Renal pelvis (tissue), 4 donors: ENCODE data around the gene NPAS3. TPM values are rescaled to one million over a fixed set of nuclear protein-coding genes. Genes with fewer than 3 reads are reported as not detected.

Experiments used
- DNase-seq: peaks from one replicate; pipeline ENCODE4 v3.0.0-alpha.2; 2013
- polyA plus RNA-seq, 3 donors: library from polyadenylated mRNA; unstranded; fragments of 120-200 nt; gene quantifications; one replicate each; pipeline ENCODE4 v1.2.1, GENCODE V29; 2013; ENCODE audit not compliant: insufficient read length in 3 of 3

NPAS3 gene
- polyA plus RNA-seq, 3 donors, result 8.7 to 9.6 (median 9.0) TPM

DNA sequence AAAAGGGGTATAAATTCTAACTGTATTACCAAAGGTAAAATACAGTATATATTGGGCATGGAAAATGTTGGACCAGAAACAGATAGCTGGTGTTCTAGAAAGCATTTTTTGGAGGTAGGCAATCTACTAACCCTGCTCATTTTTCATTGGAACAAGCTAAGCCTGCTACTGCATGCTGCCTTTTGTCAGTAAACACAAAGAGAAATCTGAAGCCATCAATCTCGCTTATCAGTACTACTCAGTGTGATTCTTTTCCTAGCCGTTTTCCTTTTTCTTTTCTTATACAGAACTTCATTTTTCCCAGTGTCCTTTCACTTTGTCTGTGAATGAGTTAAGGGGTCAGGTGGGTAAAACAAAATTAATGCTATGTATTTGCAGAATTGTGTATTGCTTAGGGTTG lies 312.3 kb downstream of the NPAS3 start:
- no peak for DNase-seq

DNA sequence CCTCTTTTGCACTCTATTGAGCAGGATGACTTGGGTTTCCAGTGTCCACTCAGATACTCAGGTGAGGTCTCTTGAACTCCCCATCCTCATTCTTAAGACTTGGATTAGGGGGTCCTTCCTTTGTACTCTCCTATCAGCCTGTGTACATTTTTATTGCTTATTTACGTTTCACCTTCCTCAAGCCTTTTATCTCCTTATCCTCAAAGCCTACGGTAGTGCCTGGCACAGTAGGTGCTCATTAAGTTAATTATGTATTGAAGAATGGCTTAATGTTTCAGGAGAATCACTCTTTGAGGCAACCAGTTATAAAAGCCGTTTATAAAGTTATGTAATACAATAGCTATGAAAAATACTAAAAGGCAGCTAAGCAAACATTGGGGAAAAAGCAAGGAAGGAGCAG lies 315.7 kb downstream of the NPAS3 start:
- DNase-seq, result no peak

DNA sequence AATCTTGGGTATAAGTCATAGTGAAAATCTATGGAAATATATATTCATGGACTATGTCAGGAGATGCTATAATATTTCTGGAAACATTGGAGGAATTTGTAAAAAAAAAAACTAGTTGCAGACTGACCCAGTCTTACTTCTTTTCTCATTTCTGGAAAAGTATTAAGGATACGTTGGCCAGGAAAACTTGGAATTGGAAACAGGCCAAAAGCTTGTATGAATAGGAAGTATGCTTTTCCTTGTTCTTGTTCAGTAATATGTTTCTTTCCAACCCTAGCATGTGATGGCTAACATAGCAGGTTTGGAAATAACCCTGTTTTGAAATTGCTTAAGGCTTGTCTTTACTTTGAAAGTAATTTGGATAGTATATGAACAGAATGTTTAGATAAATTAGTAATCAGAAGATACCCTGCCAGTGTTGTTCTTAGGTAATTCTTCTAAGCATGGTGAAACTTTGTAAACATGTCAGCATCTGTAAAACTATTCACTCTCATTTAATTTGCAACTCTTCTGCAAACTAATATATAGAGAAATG lies 316.2 kb downstream of the NPAS3 start:
- DNase-seq, result no peak

DNA sequence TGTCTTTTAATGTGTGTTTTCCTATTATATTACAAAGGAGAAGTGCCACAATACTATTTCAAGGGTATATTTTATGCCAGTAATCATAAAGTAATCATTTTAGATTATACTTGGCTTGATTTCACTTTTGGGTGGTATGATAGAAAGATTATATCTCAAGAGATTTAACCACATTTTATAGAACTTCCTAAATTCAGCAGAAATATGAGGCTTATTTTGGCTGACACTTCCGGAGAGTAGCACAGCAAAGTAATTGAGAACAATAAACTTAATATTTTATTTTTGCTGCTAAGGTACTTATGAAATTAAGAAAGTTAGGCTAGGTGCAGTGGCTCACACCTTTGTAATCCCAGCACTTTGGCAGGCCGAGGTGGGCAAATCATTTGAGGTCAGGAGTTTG lies 319.1 kb downstream of the NPAS3 start:
- no peak for DNase-seq

DNA sequence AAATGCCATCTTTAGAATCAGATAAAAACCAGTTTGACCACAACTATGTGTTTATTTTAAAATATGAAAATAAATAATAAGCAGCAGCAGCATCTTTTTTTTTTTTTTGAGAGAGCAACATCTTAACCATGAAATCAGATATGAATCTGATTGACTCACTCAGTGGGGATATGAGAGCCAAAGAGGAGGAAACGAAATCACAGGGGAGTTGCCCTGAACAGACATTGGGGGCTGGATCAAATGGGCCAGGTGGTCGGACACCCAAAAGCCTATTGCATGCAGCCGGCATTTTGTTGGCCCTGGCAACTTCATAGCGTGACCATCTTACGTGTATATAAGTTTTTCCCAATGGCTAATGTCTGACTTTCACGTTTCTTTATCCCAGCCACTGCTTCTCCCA lies 321.1 kb downstream of the NPAS3 start:
- DNase-seq, result no peak

DNA sequence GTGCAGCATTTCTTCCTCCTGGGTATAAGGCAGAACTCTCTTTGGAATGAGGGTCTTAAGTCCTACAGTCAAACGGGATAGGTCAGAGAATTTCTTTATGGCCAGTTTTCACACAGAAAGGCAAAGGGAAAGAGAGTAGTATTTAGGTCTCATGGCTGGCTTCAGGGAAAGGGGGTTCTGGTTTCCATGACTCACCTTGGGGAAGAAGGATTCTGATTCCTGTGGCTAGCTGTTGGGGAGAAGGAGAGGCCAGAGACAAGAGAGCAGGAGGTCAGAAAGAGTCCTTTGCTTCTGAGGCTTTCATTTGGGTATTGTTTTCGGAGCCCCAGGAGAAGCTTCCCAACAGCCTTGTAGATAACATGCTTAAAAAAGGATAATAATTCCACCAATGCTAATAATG lies 332.5 kb downstream of the NPAS3 start:
- DNase-seq, result no peak

DNA sequence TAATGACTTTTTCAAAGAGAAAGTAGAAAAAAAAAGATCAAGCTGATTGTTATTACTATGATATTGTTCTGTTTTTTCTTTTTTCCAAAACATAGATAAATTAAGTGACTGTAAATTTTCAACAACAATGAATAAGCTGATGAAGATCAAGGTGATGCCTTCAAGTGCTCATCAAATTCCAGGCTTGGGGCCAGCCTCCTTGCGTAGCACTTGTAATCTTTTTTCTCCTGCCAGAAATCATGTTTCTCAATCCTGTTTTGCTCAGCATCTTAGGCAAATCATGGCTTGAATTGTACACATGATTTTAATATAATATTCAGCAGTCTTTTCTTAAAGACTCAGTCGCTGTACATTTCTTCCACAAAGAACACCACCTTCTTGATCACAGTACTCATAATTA lies 333.2 kb downstream of the NPAS3 start:
- DNase-seq, result no peak

DNA sequence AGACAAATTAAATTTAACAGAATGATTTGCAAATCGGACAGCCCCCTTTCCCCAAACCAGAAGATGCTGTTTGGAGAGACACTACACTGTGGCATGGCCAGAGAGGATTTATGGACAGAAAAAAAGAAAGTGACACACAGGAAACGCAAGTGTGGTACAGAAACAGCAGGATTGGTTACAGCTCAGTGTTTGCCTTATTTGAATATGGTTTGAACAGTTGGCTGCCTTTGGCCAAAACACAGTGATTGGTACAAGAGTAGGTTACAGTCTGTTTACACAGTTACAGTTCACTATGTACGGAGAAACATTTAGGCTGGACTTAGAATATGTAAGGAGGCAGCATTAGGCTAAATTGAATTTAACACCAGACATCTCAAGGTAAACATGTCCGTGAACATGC lies 335.3 kb downstream of the NPAS3 start:
- no peak for DNase-seq

DNA sequence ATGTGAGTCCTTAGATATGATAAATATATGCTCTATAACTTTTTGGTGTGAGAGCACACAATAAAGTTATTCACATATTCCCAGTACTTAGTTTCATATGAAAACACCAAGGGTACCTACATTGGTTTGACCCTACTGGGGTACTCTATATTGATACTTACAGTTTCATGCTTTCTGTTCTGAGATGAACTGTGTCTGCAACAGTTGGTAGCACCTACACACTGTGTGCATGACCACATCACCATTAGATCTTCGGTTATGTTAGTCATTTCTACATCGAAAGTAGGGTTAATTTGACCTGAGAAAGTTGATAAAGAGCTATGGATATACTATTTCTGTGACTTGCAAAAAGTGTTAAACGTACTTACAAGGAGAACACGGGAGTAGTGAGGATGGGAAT lies 337.2 kb downstream of the NPAS3 start:
- DNase-seq, result no peak

DNA sequence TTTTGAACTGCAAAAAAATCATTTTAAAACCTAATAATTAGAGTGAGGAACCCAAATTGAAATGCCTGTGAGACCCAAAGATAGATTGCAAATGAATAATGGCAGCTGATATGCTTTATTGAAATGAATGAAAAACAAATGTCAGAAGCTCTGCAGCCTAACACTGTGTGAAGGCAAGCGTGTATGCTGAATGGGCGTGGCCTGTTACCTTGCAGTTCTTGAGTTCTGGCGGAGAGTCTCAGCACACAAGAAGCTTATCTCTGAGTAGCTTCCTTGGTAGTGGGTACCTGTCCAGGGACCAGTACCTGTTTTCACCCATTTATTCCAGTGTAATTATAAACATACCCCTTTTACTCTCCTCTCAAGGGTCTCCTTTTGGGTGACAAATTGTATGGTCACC lies 341.2 kb downstream of the NPAS3 start:
- no peak for DNase-seq

DNA sequence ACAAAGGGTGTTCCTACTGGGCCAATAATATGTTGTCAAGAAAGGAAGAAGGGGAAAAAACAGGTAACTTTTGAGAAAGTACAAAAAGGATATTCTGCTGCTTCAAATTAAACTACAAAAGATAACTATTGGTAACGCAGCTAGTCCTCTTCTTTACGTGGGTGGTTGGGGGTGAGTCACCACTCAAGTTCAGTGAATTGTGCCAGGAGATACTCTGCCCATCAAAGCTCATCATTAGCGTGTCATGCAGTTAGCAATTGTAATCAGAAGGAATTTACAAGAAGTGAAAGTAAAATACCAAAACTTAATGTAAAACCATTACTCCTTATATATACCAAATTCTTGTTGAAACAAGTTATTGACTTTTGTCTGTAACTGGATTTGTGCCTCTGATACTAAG lies 342.0 kb downstream of the NPAS3 start:
- DNase-seq, result no peak

DNA sequence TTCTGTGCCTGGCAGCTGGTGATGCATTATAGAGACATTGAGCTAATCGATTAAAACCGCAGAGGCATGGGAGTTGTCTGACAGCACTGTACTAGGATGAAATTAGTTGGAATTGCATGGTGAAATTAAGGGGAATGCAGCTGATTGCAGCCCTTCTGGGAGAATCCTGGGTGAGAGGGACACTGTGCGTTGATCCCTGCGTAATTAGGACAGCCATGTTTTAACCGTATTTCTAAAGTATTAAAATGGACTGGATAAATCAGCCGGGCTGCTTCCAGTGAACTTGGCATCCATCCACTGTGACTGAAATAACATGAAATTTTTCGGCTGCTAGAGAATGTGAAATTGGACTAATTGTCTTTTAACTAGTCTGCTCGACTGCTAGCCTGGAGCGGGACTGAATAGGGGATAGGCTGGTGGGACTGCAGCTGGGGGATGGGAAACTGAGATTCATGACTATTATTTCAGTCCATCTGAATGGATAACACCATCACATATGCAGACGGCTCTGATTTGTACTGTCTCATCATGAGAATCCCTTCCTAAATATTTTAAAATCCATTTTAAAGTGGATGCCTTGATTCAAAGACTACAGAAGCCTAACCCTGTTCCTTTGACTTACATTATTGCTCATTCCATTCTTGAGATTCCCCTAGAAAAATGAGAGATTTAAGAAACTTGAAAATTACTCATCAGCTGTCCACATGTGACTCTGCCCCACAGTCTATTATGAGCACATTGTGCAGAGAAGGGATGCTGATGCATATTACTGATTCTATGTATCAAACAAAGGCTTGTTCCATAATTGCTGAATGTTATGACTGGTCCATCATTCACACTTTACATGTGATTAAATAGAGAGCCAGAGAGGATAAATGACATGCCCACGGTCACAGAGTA lies 343.9 kb downstream of the NPAS3 start:
- no peak for DNase-seq

DNA sequence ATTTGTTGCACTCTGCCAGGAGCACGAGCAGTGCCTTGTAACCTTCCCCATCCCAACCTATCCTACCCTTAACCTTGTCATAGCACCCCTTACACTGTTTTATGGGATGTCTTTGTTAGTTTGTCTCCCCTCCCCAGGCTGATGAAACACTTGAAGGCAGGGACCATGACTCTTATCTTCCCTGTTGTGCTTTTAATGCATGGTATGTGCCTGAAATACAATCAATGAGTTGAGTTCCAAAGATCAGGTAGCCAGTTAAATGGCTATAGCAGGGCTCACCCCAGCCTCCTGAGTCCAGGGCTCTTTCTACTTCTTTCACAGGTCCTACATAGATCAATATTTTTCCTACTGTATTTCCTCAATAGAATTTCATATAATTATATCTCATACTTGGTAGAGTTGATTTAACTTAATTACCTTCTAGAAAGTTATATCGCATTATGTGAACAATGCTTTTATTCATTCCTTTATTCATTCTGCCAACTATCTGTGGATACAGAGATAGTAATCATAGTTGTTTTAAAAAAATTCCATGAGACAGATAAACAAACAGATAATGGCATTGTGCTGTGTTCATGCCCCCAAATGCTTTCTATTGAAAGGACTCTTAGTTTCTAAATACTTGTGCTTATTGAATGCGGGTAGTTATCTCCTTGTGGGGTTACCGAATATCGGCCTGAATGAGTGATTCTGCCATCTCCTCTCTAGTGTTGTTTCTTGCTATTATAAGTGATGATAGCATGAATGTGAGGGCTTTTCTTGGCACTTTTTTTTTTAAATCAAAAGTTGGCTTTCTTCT lies 347.4 kb downstream of the NPAS3 start:
- no peak for DNase-seq

DNA sequence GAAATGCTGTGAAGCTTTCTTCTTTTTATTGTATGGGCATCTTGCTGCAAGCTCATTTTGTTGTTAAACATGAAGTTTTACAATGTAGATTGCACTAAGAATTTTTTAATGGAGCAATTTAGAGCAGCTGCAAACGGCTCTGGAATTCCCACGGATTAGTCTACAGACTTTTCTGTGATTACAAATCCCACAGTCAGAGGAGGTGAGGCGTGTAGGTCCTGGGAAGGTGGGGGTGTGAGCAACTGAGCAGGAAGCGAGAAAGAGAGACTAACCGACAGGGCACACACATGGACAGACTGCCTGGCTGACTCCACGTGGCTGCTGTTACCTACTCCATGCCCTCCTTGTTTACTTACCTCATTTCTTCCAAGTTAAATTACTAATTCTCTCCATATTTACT lies 348.5 kb downstream of the NPAS3 start:
- no peak for DNase-seq

DNA sequence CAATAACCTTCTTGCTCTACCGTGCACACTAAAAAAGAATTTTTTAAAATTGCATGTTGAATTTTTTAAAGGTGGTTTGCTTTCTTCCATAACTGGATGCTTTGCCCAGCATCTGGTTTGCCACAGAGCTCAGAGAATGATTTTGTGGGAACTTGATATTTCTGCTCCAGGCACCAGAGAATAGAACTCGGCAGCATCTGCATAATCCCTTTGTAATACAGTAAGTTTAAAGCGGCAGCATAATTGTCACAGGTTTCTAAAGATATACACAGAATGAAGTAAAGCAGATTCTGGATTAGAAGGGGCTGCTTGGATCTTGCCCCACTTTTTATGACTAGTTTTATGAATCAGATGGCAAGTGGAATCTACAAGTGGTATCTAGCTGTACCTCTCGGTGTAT lies 352.0 kb downstream of the NPAS3 start:
- DNase-seq, result no peak

DNA sequence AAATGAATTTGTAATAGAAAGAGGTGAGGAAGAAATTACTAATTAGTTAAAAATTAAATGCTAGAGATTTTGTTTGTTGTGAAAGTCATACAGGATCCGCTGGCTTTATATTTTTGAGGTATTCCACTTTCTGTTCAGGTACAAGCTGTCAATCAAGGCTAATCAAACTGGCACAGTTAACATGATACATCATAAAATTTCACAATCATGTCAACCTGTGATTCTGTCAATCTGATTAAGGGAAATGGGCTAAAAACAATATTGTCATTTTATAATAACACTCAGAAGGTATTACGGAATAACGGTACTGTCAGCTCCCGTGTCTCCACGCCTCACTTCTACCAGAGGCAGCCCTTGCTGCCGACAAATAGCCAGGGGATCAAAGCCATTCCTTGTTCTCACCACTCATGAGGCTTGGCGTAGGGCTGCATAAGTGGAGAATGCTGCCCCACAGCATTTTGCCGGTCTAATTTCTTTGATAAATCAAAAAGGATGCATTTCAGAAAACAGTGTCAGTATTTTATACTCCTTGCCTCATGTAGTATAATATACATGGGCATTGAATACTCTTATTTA lies 352.9 kb downstream of the NPAS3 start:
- DNase-seq, result no peak

DNA sequence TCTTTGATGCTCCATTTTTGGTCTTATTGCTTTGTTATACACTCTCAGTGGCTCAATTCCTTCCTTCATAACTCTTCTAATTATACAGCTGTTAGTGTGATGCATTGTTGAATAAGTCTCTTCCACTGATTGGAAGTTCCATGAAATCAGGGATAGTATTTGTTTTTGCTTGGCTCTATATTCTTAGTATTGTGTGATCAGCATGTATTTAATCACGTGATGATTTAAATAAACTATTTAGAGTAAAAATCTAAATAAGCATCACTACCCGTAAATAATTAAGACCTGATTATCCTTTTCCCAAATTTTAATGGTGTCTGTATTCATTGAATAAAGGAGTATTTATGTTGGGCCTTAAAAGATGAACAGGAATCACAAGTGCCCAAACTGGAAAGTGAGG lies 355.7 kb downstream of the NPAS3 start:
- no peak for DNase-seq

DNA sequence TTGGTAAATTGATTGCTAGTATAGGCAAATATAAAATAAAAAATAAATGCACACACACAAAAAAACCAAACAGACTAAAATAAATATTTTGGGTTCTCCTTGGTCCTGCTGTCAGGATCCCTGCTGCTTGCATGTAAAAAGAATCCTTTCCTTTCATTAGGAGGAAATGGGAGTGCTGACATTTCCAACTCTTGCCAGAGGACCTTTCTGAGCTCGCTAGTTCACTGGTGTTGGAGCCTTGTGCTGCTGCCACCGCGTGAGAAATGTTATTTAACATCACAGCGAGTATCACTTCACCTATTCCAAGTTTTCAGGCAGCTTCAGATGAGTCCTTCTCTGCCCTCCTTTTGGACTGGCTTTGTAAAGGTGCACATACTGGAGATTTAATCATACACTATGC lies 358.9 kb downstream of the NPAS3 start:
- no peak for DNase-seq

DNA sequence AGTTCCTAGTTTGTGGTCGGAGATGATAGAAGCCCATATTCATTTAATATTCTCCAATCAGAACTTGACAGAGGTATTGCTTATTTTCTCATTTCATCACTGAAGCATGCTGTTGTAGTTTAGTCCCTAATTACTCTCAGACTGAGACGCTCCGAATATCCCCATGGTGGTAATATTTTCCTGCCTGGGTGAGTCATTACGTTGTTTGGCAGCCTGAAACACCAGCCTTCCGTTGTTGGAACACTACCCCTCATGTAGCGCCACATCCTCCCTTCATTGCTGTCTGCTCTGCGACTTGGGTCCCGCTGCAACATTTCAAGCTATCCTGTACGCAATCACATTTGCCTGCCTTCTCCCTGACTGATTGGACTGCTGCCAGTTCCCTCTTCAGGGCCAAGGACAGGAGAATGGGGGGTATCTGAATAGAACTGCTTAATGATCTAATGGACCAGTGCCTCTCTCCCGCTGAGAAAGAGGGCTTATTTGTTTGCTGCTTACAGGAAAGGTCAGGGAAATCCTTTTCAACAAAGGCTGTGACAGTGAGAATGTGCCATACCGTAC lies 369.1 kb downstream of the NPAS3 start:
- peak; percentile 5 for DNase-seq

DNA sequence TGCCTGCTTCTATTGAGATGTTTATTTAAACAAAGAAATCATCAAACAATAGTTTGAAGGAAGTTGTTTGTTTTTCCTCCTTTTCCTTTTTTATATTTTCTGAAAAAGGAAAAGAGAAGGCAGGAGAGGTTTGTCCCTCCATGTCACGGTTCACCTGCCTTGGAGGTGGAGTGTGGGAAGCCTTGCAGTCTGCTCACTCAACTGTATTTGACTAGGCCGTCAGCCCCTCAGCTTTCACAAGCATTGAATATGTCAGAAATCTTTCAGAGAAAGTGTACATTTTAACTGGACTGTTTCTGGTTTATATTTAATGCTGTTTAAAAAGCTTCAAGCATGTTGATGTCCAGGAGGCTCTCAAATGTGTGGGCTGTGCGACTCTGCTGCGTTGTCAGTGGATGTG lies 370.4 kb downstream of the NPAS3 start:
- peak; percentile 27 for DNase-seq

DNA sequence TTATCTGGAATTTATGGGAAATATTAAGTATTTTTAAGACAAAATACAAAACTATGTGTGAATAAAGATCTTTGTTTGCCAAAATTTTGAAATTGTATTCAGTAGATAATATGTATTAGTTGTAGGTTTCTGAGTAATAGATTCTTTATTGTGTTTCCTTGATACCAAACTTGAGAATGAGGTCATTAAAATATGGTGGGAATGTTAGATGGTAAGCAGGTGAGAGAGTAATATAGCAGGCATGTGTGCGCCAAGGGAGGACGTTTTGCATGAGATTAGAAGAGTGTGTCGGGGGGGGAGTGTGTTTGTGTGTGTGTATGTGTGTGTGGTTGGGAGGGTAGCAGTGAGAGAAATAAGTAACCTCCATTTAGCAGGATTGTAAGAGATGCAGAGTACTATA lies 376.5 kb downstream of the NPAS3 start:
- no peak for DNase-seq

DNA sequence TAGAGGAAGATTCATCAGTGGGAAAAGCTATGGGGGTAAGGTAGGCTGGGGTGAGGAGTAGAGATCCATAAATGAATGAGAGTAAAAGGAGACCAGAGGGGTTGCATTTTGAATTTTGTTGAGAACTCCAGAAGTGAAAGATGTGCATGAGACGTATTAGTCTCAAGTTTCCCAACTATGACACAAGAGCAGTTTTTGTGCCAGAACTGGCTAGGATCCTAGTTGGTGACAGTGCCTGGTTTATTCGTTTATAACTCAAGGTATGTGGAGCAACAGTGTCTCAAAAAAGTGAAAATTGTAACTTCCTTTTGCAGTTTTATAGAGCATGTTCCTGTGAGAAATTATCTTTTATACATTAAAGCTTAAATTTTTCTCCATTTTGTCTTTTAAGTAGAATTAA lies 377.0 kb downstream of the NPAS3 start:
- DNase-seq, result no peak
